HepG2 (cell line): Measurements from ENCODE around the gene GRAMD1B. TPM values are rescaled to one million over a fixed set of nuclear protein-coding genes. Genes with fewer than 3 reads are reported as not detected.

ENCODE experiments used
- ATAC-seq: fragments of 200-7000 bp; cut with Tn5 transposase; 3 replicates; pipeline ENCODE4 v1.9.1; 2020; ENCODE audit warnings: mild to moderate bottlenecking, moderate library complexity
- BruUV-seq: library from RNA; stranded (reverse); fragments of 400-500 nt; replicated peaks from 2 replicates; lab custom pipeline; 2021; lab: Mats Ljungman, UMichigan
- CTCF ChIA-PET: fragments of 300-600 bp; formaldehyde crosslinking; extraction: SDS; loops from one replicate; lab custom pipeline; 2021; ENCODE audit warnings: low total read pairs, inconsistent platforms, low intra/inter-chr PET ratio; lab: Yijun Ruan, JAX
- POLR2A ChIA-PET: fragments of 350-600 bp; sonication (Branson Sonifier 250); formaldehyde crosslinking; loops from one replicate; lab custom pipeline; 2020; ENCODE audit warnings: antibody characterized with exemption, inconsistent platforms; lab: Yijun Ruan, JAX
- DNase-seq: peaks from one replicate; pipeline ENCODE4 v3.0.0-alpha.2; 2015; ENCODE audit warnings: low spot score
- FAIRE-seq: peaks from 3 replicates; lab custom pipeline; 2011; peaks lifted over from hg19 to GRCh38; lab: Jason Lieb, UNC
- H2AFZ ChIP-seq: one replicate; pipeline ENCODE4 v1.6.1; 2011; ENCODE audit warnings: low read length, inconsistent platforms
- H3K27ac ChIP-seq: fragments of 300-600 bp; 3 replicates; pipeline ENCODE4 v1.8.0; 2011; ENCODE audit warnings: mixed run types, mild to moderate bottlenecking, mixed read lengths, low read length, inconsistent platforms; ENCODE audit not compliant: insufficient read depth; ENCODE audit errors: extremely low read length
- H3K27me3 ChIP-seq, 2 experiments: fragments of 200-600 bp in 1 of 2; 2 replicates in 1 of 2; 3 replicates in 1 of 2; pipeline versions ENCODE4 v1.6.0 to v1.8.0; 2011; ENCODE audit warnings: low read length in 2 of 2, mild to moderate bottlenecking in 2 of 2, moderate library complexity in 2 of 2, inconsistent platforms in 1 of 2; ENCODE audit not compliant: insufficient read depth in 2 of 2, control insufficient read depth in 1 of 2
- H3K36me3 ChIP-seq, 2 experiments: fragments of 200-600 bp in 1 of 2; replicated peaks in 1 of 2; 2 replicates in 1 of 2; 3 replicates in 1 of 2; pipeline versions ENCODE4 v1.5.1 to v1.8.0; 2011; ENCODE audit warnings: low read length in 2 of 2, inconsistent platforms in 1 of 2; ENCODE audit not compliant: insufficient read depth in 2 of 2, control insufficient read depth in 1 of 2
- H3K4me1 ChIP-seq: 2 replicates; pipeline ENCODE4 v1.5.1; 2012; ENCODE audit warnings: low read length, inconsistent platforms; ENCODE audit not compliant: insufficient read depth
- H3K4me2 ChIP-seq: 2 replicates; pipeline ENCODE4 v1.6.0; 2011; ENCODE audit warnings: low read depth, low read length, inconsistent platforms
- H3K4me3 ChIP-seq, 3 experiments: fragments of 200-600 bp in 1 of 3; sonication (generic), shearing (Covaris generic) in 1 of 3; replicated peaks in 1 of 3; 2 replicates each; pipeline ENCODE4 v1.5.1; 2011 to 2016; ENCODE audit warnings: low read length in 3 of 3, inconsistent platforms in 2 of 3, low read depth in 2 of 3, mild to moderate bottlenecking in 2 of 3, control low read depth in 1 of 3, mixed read lengths in 1 of 3; ENCODE audit not compliant: insufficient read depth in 1 of 3
- H3K79me2 ChIP-seq: one replicate; pipeline ENCODE4 v1.6.1; 2011; ENCODE audit warnings: low read length, inconsistent platforms; ENCODE audit not compliant: insufficient read depth
- H3K9ac ChIP-seq: 2 replicates; pipeline ENCODE4 v1.6.0; 2011; ENCODE audit warnings: mild to moderate bottlenecking, low read depth, low read length, inconsistent platforms; ENCODE audit not compliant: insufficient read depth
- H3K9me3 ChIP-seq: 2 replicates; pipeline ENCODE4 v1.5.1; 2012; ENCODE audit warnings: mild to moderate bottlenecking, low read length
- H4K20me1 ChIP-seq: 2 replicates; pipeline ENCODE4 v1.6.0; 2011; ENCODE audit warnings: inconsistent platforms, mild to moderate bottlenecking, low read length, moderate library complexity; ENCODE audit not compliant: insufficient read depth
- AFF4 ChIP-seq: sonication (generic); formaldehyde crosslinking; IDR thresholded peaks from 2 replicates; pipeline ENCODE4 v1.4.0; 2020; ENCODE audit warnings: missing genetic modification reagents
- HINFP ChIP-seq: sonication (generic); formaldehyde crosslinking; IDR thresholded peaks from 2 replicates; pipeline ENCODE4 v1.4.0; 2020; ENCODE audit warnings: low read depth, mild to moderate bottlenecking, missing genetic modification reagents
- HOXD1 ChIP-seq: sonication (generic); formaldehyde crosslinking; IDR thresholded peaks from 2 replicates; pipeline ENCODE4 v1.5.0; 2020; ENCODE audit warnings: missing genetic modification reagents
- IKZF5 ChIP-seq: IDR thresholded peaks from 2 replicates; pipeline ENCODE4 v1.6.1; 2018; ENCODE audit warnings: missing genetic modification reagents, mild to moderate bottlenecking, missing compliant biosample characterization
- MEIS2 ChIP-seq: sonication (generic); formaldehyde crosslinking; IDR thresholded peaks from 2 replicates; pipeline ENCODE4 v1.9.0; 2021; ENCODE audit warnings: mild to moderate bottlenecking, missing genetic modification reagents
- PCBP1 ChIP-seq: fragments of 200-400 bp; formaldehyde crosslinking; IDR thresholded peaks from 2 replicates; pipeline ENCODE4 v1.6.1; 2017; ENCODE audit warnings: mild to moderate bottlenecking, low read depth, low read length, borderline replicate concordance
- SNAI1 ChIP-seq: sonication (generic); formaldehyde crosslinking; IDR thresholded peaks from 2 replicates; pipeline ENCODE4 v1.5.0; 2020; ENCODE audit warnings: mild to moderate bottlenecking, missing genetic modification reagents, borderline replicate concordance
- TAF15 ChIP-seq: fragments of 200-400 bp; formaldehyde crosslinking; IDR thresholded peaks from one replicate; pipeline ENCODE4 v1.6.1; 2018; ENCODE audit warnings: mild to moderate bottlenecking, low read depth, low read length; ENCODE audit not compliant: poor library complexity, severe bottlenecking
- TARDBP ChIP-seq: sonication (generic); formaldehyde crosslinking; IDR thresholded peaks from 2 replicates; pipeline ENCODE4 v1.8.0; 2022; ENCODE audit warnings: mild to moderate bottlenecking, missing genetic modification reagents
- THAP8 ChIP-seq: sonication (generic); formaldehyde crosslinking; IDR thresholded peaks from 2 replicates; pipeline ENCODE4 v1.5.1; 2020; ENCODE audit warnings: missing genetic modification reagents, mild to moderate bottlenecking, borderline replicate concordance
- ZNF543 ChIP-seq: sonication (generic); formaldehyde crosslinking; IDR thresholded peaks from 2 replicates; pipeline ENCODE4 v1.4.0; 2020; ENCODE audit warnings: mild to moderate bottlenecking, missing genetic modification reagents
- ZNF589 ChIP-seq: sonication (generic); formaldehyde crosslinking; conservative IDR thresholded peaks from 2 replicates; pipeline ENCODE4 v1.8.0; 2022; ENCODE audit warnings: mild to moderate bottlenecking, moderate library complexity, missing genetic modification reagents
- ZNF616 ChIP-seq: sonication (generic); formaldehyde crosslinking; IDR thresholded peaks from 2 replicates; pipeline ENCODE4 v1.5.0; 2020; ENCODE audit warnings: low read depth, mild to moderate bottlenecking, missing genetic modification reagents
- ZNF678 ChIP-seq: sonication (generic); formaldehyde crosslinking; IDR thresholded peaks from 2 replicates; pipeline ENCODE4 v1.4.0; 2020; ENCODE audit warnings: mild to moderate bottlenecking, missing genetic modification reagents
- WGBS: methylation state at CpG from one replicate; pipeline ENCODE4 v1.1.6; 2017; ENCODE audit warnings: low lambda C conversion rate; 5-methylcytosine and 5-hydroxymethylcytosine counted together
- in situ Hi-C: cut with HindIII; loops from 2 replicates; pipeline ENCODE4 v1.10.0; 2017; ENCODE audit warnings: low pct_unique_long_range_greater_than_20kb; ENCODE audit not compliant: extremely low pct_ligation_motif_present
- intact Hi-C: fragments of 100-400 bp; cut with micrococcal nuclease; formaldehyde crosslinking; loops from one replicate; pipeline ENCODE4 v1.10.0; 2022; ENCODE audit not compliant: unreplicated experiment
- polyA plus RNA-seq, 8 experiments: library from polyadenylated mRNA; depleted of rRNA in 3 of 8; stranded (reverse) in 7 of 8; unstranded in 1 of 8; fragments of >200 nt; fragmentation: Illumina TruSeq in 4 of 8; extraction: Trizol in 4 of 8; gene quantifications; 2 replicates each; pipeline versions ENCODE4 v1.2.1 to v1.2.3, GENCODE V29; 2011 to 2016; ENCODE audit warnings: low read depth in 4 of 8, missing spikeins in 1 of 8, mixed read lengths in 1 of 8; ENCODE audit not compliant: insufficient read depth in 1 of 8
- total RNA-seq, 5 experiments: library from RNA; depleted of rRNA; stranded (reverse); fragments of >200 nt; fragmentation: Illumina TruSeq; extraction: Trizol; gene quantifications; 2 replicates each; pipeline ENCODE4 v1.2.3, GENCODE V29; 2016; ENCODE audit warnings: low read depth in 1 of 5

GRAMD1B gene
- total and polyA plus RNA-seq, 2 of the 13 experiments (the other 11 are each of a cell fraction or from before 2014, with no cell fraction given): 0.12 TPM; not detected in 1

GRCh38 chr11:123549926-123550917 is 120.2 kb downstream of the GRAMD1B start (continued):
- TF ChIP-seq AFF4: no peak

- Histone ChIP-seq H3K4me1 (no peaks in the 10 kb centered on the region), H2AFZ (no peak overlapping the region), H3K27me3 (peaks cover 0 to 9% of the 10 kb centered on the region in 2 experiments; a peak in 3 of 5 replicates), H3K9me3 (no peaks in the 10 kb centered on the region), H3K4me3 (no peak overlapping the region), H3K36me3 (no peaks in the 10 kb centered on the region), H3K4me2 (no peak overlapping the region), H3K27ac (no peak overlapping the region), H3K9ac (no peak overlapping the region), H4K20me1 (no peaks in the 10 kb centered on the region), H3K79me2 (no peaks in the 10 kb centered on the region)
- ChIA-PET CTCF (no interaction called here), POLR2A (no interaction called here)
- BruUV-seq: no TSS peak
- in situ Hi-C loops: no loop called here
- no peak for DNase-seq
- no peak for ATAC-seq
- WGBS: 20% methylated on average over 1 of the region's 6 CpGs
- intact Hi-C loops: no loop called here
- no peak for FAIRE-seq
- no peak for TF ChIP-seq IKZF5 (CRISPR knock-in tag)
- TF ChIP-seq TARDBP (CRISPR knock-in tag): no peak
- TF ChIP-seq ZNF543 (CRISPR knock-in tag): no peak
- TF ChIP-seq MEIS2: no peak
- no peak for TF ChIP-seq HOXD1 (CRISPR knock-in tag)
- no peak for TF ChIP-seq ZNF616
- TF ChIP-seq HINFP (CRISPR knock-in tag): no peak
- TF ChIP-seq SNAI1 (CRISPR knock-in tag): no peak
- TF ChIP-seq TAF15: no peak
- TF ChIP-seq ZNF589 (CRISPR knock-in tag): no peak
- TF ChIP-seq PCBP1: no peak
- no peak for TF ChIP-seq THAP8 (CRISPR knock-in tag)
- no peak for TF ChIP-seq ZNF678 (CRISPR knock-in tag)
Measured at GRCh38 chr11:123551079-123551478, 121.0 kb downstream of the GRAMD1B start.
